B cell (primary cell): ENCODE results near the gene CMC1. TPM values are rescaled to one million over a fixed set of nuclear protein-coding genes. Genes with fewer than 3 reads are reported as not detected.
"Not testable (repeated sequence)": the region's sequence is repeated elsewhere in the genome, so short reads cannot be mapped to it uniquely, and the experiment has no call there.

Experiments
- ATAC-seq: fragments of 200-7000 bp; cut with Tn5 transposase; one replicate; pipeline ENCODE4 v1.10.0; 2021; ENCODE audit warnings: low read depth, mild to moderate bottlenecking, moderate number of reproducible peaks, moderate library complexity
- CTCF ChIA-PET: fragments of 350-600 bp; sonication (Branson Sonifier 250); formaldehyde crosslinking; loops from one replicate; lab custom pipeline; 2021; ENCODE audit warnings: antibody characterized with exemption, inconsistent platforms; lab: Charles Lee
- POLR2A ChIA-PET: fragments of 350-600 bp; sonication (Branson Sonifier 250); formaldehyde crosslinking; loops from one replicate; lab custom pipeline; 2021; ENCODE audit warnings: antibody characterized with exemption; lab: Charles Lee
- DNase-seq: peaks from one replicate; pipeline ENCODE4 v3.0.0; 2013
- H2AFZ ChIP-seq: 2 replicates; pipeline ENCODE4 v1.6.1; 2012; ENCODE audit warnings: mild to moderate bottlenecking, low read depth, low read length; ENCODE audit not compliant: insufficient read depth, poor library complexity, severe bottlenecking
- H3K27ac ChIP-seq, 2 donors: 1 replicate in 1 of 2; 2 replicates in 1 of 2; pipeline ENCODE4 v1.5.1; 2012 to 2013; ENCODE audit warnings: low read length in 2 of 2, mild to moderate bottlenecking in 2 of 2, moderate library complexity in 1 of 2
- H3K27me3 ChIP-seq, 4 experiments: fragments of 200-600 bp in 1 of 4; sonication (generic) in 1 of 4; replicated peaks in 1 of 4; 1 replicate in 2 of 4; 2 replicates in 2 of 4; pipeline versions ENCODE4 v1.6.1 to v1.7.0; 2013 to 2016; ENCODE audit warnings: low read length in 3 of 4, mild to moderate bottlenecking in 2 of 4, mixed read lengths in 1 of 4, moderate library complexity in 1 of 4; ENCODE audit not compliant: insufficient read depth in 4 of 4, control insufficient read depth in 3 of 4; ENCODE audit errors: control extremely low read depth in 1 of 4
- H3K36me3 ChIP-seq, 2 experiments: replicated peaks in 1 of 2; 1 replicate in 1 of 2; 2 replicates in 1 of 2; pipeline versions ENCODE4 v1.6.1 to v1.7.1; 2013; ENCODE audit warnings: low read length in 1 of 2; ENCODE audit not compliant: insufficient read depth in 2 of 2, control insufficient read depth in 1 of 2; ENCODE audit errors: control extremely low read depth in 1 of 2, extremely low read depth in 1 of 2
- H3K4me1 ChIP-seq, 2 donors: fragments of 200-600 bp in 1 of 2; sonication (generic) in 1 of 2; 1 replicate in 1 of 2; 2 replicates in 1 of 2; pipeline versions ENCODE4 v1.5.1 to v1.6.1; 2013 to 2017; ENCODE audit warnings: low read length in 2 of 2; ENCODE audit not compliant: control insufficient read depth in 2 of 2, insufficient read depth in 2 of 2
- H3K4me2 ChIP-seq: replicated peaks from 2 replicates; pipeline ENCODE3; 2012; ENCODE audit warnings: mild to moderate bottlenecking, low read depth, low read length; ENCODE audit not compliant: poor library complexity, severe bottlenecking
- H3K4me3 ChIP-seq, 5 experiments: fragments of 200-600 bp in 1 of 5; sonication (generic) in 1 of 5; 1 replicate in 3 of 5; 2 replicates in 2 of 5; pipeline versions ENCODE4 v1.5.1 to v1.7.0; 2011 to 2016; ENCODE audit warnings: low read length in 4 of 5, mild to moderate bottlenecking in 4 of 5, low read depth in 2 of 5, control low read depth in 1 of 5, moderate library complexity in 1 of 5; ENCODE audit not compliant: insufficient read depth in 1 of 5; ENCODE audit errors: control extremely low read depth in 1 of 5, extremely low read depth in 1 of 5
- H3K79me2 ChIP-seq: fragments of 200-600 bp; sonication (generic); one replicate; pipeline ENCODE4 v1.6.0; 2016; ENCODE audit warnings: low read length; ENCODE audit not compliant: control insufficient read depth, insufficient read depth
- H3K9ac ChIP-seq: fragments of 200-600 bp; sonication (generic); 2 replicates; pipeline ENCODE4 v1.6.1; 2017; ENCODE audit warnings: mild to moderate bottlenecking, low read length, moderate library complexity
- H3K9me3 ChIP-seq, 3 donors: one replicate each; pipeline versions ENCODE4 v1.6.1 to v1.7.1; 2013; ENCODE audit warnings: low read length in 2 of 3; ENCODE audit not compliant: control insufficient read depth in 2 of 3, insufficient read depth in 1 of 3; ENCODE audit errors: control extremely low read depth in 1 of 3
- H4K20me1 ChIP-seq: 2 replicates; pipeline ENCODE4 v1.6.0; 2012; ENCODE audit warnings: mild to moderate bottlenecking, low read length; ENCODE audit not compliant: insufficient read depth, control insufficient read depth, poor library complexity, severe bottlenecking
- H3K27ac Mint-ChIP-seq: one replicate; pipeline ENCODE4 v1.8.0; 2021; ENCODE audit warnings: mixed read lengths
- H3K27me3 Mint-ChIP-seq: one replicate; pipeline ENCODE4 v1.8.0; 2021; ENCODE audit warnings: mixed read lengths
- H3K4me1 Mint-ChIP-seq: one replicate; pipeline ENCODE4 v1.8.0; 2021; ENCODE audit warnings: mixed read lengths
- H3K4me3 Mint-ChIP-seq: one replicate; pipeline ENCODE4 v1.8.0; 2021; ENCODE audit warnings: mixed read lengths
- H3K9me3 Mint-ChIP-seq: one replicate; pipeline ENCODE4 v1.8.0; 2022; ENCODE audit warnings: mixed read lengths; ENCODE audit not compliant: insufficient read depth
- CTCF ChIP-seq: fragments of 200-600 bp; IDR thresholded peaks from one replicate; pipeline ENCODE4 v1.8.0; 2022; ENCODE audit warnings: antibody characterized with exemption, mild to moderate bottlenecking
- EZH2 ChIP-seq: IDR thresholded peaks from 2 replicates; pipeline ENCODE4 v1.6.1; 2012; ENCODE audit warnings: borderline replicate concordance, low read depth, mild to moderate bottlenecking, moderate library complexity, low read length; ENCODE audit not compliant: insufficient read depth, poor library complexity, severe bottlenecking
- WGBS: methylation state at CpG from one replicate; pipeline ENCODE4 v1.1.5; 2013; ENCODE audit warnings: missing lambda C conversion rate; ENCODE audit not compliant: insufficient coverage; 5-methylcytosine and 5-hydroxymethylcytosine counted together
- intact Hi-C: fragments of 100-400 bp; cut with micrococcal nuclease; formaldehyde crosslinking; loops from one replicate; pipeline ENCODE4 v1.10.0; 2022
- polyA plus RNA-seq: library from polyadenylated mRNA; depleted of rRNA; stranded (reverse); fragments of >200 nt; gene quantifications from 2 replicates; pipeline ENCODE4 v1.2.3, GENCODE V29; 2012
- total RNA-seq, 2 donors: library from RNA; stranded (reverse); fragments of 120-200 nt in 1 of 2; gene quantifications; 1 replicate in 1 of 2; 2 replicates in 1 of 2; pipeline versions ENCODE4 v1.2.3 to v1.2.4, GENCODE V29; 2013 to 2022

CMC1 gene
- total and polyA plus RNA-seq, 2 donors (not counting 1 experiment from before 2014, with no cell fraction given), result 6.7 to 14.5 TPM

DNA sequence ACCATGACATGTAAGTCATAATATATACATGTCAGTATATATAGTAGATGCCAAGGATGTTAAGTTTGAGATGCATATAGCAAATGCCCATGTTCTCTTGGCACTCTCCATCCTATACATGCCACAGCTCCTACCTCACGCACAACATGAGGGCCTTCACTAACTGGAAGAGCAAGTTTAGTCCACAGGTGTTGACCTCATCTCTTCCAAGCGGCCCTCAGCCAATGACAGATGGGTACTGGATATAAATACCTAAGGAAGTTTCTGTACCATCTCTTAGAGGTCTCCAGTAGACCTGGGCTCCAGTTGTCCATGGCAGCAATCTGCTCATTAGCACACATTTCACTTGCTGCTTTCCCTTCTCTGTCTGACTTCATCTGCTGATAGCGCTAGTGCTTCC, 43.3 kb upstream of the CMC1 start:
- Mint-ChIP-seq H3K4me1 (no peaks in the 10 kb centered on the region), H3K9me3 (no peaks in the 10 kb centered on the region), H3K4me3 (no peak overlapping the region), H3K27me3 (peaks cover 3% of the 10 kb centered on the region), H3K27ac (no peak overlapping the region)
- Histone ChIP-seq H3K9ac (no peak overlapping the region), H3K27me3 (peaks cover 0 to 5% (median 0%) of the 10 kb centered on the region in 4 experiments), H3K9me3 (peaks cover 0 to 3% (median 0%) of the 10 kb centered on the region in 3 donors), H3K4me1 (no peaks in the 10 kb centered on the region), H3K36me3 (no peaks in the 10 kb centered on the region), H2AFZ (no peak overlapping the region), H3K27ac (no peak overlapping the region), H4K20me1 (no peaks in the 10 kb centered on the region), H3K4me2 (no peak overlapping the region), H3K79me2 (no peaks in the 10 kb centered on the region), H3K4me3 (no peak overlapping the region)
- WGBS, result 97% methylated on average over 3 of the region's 3 CpGs
- CTCF ChIA-PET, result no interaction called here
- TF ChIP-seq EZH2 (no peak), CTCF (no peak)
- ATAC-seq (no peak), DNase-seq (no peak)
- intact Hi-C loops, result no loop called here
- POLR2A ChIA-PET, result no interaction called here

DNA sequence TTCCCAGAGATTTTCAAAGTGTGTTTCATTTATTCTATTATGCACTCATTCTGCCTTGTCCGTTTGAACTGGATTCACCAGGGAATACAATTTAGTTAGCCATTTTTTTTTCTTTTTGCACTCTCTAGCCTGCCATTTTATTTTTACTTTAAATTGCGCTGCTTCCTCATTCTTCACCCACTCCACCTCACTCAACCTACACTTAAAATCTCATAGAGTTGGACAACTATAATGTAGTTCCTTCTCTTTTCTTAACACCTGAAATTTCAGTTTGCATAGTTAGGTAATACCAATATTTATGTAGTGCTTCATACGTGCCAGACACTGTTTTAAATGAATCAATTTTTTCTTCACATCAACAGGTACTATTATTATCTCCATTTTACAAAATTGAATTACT, 42.4 kb upstream of the CMC1 start:
- peaks cover 3% of the 10 kb centered on the region for H3K27me3 Mint-ChIP-seq
- H3K4me1 Mint-ChIP-seq, result no peaks in the 10 kb centered on the region
- POLR2A ChIA-PET, result no interaction called here
- Histone ChIP-seq H3K36me3 (no peaks in the 10 kb centered on the region), H3K4me2 (no peak overlapping the region), H3K79me2 (no peaks in the 10 kb centered on the region), H3K27me3 (peaks cover 0 to 5% (median 0%) of the 10 kb centered on the region in 4 experiments), H3K4me3 (no peak overlapping the region), H2AFZ (no peak overlapping the region), H3K27ac (no peak overlapping the region), H3K4me1 (no peaks in the 10 kb centered on the region), H3K9ac (no peak overlapping the region), H3K9me3 (peaks cover 0 to 3% (median 0%) of the 10 kb centered on the region in 3 donors), H4K20me1 (no peaks in the 10 kb centered on the region)
- CTCF ChIA-PET, result no interaction called here
- no peak overlapping the region for H3K27ac Mint-ChIP-seq
- intact Hi-C loops, result no loop called here
- TF ChIP-seq CTCF (no peak), EZH2 (no peak)
- ATAC-seq (no peak), DNase-seq (no peak)
- H3K9me3 Mint-ChIP-seq, result no peaks in the 10 kb centered on the region
- H3K4me3 Mint-ChIP-seq, result no peak overlapping the region
- WGBS, result 63% methylated on average over 1 of the region's 3 CpGs

DNA sequence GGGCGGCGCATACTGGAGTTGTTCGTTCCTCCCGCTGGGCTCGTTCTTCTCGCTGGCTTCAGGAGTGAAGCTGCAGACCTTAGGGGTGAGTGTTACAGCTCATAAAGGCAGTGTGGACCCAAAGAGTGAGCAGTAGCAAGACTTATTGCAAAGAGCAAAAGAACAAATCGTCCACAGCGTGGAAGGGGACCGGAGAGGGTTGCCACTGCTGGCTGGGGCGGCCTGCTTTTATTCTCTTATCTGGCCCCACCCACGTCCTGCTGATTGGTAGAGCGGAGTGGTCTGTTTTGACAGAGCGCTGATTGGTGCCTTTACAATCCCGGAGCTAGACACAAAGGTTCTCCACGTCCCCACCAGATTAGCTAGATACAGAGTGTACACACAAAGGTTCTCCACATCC, 41.8 kb upstream of the CMC1 start:
- H3K27me3 Mint-ChIP-seq, POLR2A ChIA-PET, DNase-seq, H3K27ac ChIP-seq, H3K9ac ChIP-seq, ATAC-seq, H3K79me2 ChIP-seq, H3K27ac Mint-ChIP-seq, H2AFZ ChIP-seq, intact Hi-C loops, H4K20me1 ChIP-seq, H3K4me2 ChIP-seq, H3K4me1 Mint-ChIP-seq, H3K4me1 ChIP-seq, H3K27me3 ChIP-seq, H3K9me3 ChIP-seq, H3K36me3 ChIP-seq, CTCF ChIA-PET, H3K9me3 Mint-ChIP-seq, H3K4me3 ChIP-seq, H3K4me3 Mint-ChIP-seq: not testable (repeated sequence)
- WGBS, result 97% methylated on average over 13 of the region's 15 CpGs
